GM19043 (cell line): ENCODE results near the gene ATR.

Experiments
- ATAC-seq: cut with Tn5 transposase; IDR thresholded peaks from one replicate; pipeline ENCODE4 v1.9.1; 2021; ENCODE audit warnings: low read depth; ENCODE audit not compliant: unreplicated experiment

ATR gene

DNA sequence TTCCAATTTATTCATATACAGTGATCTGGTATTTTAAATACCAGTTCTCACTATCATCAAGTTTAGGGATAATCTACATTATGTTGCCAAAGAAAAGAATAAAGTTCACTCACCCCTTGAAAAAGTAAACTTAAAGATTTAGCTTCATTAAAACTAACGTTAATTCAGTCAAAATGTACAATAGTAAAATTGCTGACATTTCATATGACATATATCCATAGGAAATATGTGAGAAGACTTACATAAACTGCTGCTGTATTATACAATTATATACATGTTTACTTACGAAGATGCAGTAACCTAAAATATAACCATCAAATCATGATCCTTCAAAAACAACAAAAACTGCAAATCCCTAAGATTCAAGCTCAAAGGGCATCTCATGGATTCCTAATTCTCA lies 44.0 kb downstream of the ATR start:
- no peak for ATAC-seq

DNA sequence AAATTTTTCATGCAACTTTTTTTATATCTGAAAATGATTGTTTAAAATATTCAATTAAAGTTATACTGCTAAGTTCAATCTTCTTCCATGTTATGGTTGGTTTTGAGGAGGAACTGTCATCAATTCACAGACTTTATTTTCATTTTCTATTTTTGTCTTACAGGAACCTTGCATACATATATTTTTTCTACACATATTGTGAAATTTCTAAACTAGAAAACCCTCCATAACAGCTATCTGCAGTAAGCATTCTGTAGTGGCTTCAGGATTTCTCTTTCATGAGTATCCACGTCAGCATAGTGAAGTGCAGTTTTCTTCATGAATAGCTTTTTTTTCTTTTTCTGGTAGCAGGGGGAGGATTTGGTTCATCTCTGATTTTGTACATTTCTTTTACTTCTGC lies 48.2 kb downstream of the ATR start:
- no peak for ATAC-seq

DNA sequence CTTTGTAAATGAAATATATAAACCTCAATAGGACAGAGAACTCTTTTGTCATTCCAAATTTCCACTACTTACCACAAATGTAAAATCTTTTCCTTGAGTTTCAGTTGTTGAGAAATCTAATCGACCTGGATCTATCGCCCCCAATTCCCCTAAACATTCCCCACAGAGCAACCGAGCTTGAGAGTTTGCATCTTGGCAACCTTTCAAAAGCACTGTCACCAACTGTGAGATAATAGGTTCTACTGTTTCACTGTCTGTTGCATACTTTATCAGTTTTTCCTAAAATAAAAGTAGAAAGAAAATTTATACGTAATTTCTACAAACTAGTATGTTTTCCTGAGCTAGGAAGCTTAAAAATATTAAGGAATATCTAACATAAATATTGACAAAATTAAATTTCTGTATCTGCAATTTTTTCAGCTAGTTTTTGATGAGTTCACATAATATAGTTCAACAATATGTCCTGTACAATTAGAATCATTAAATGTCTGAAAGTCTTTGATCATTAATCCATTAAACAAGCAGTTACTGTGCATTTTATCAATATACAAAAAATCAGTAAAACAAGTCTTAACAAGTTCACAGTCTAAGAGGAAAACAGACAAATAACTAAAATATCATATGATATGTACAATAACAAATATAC lies 54.5 kb downstream of the ATR start:
- ATAC-seq: no peak

DNA sequence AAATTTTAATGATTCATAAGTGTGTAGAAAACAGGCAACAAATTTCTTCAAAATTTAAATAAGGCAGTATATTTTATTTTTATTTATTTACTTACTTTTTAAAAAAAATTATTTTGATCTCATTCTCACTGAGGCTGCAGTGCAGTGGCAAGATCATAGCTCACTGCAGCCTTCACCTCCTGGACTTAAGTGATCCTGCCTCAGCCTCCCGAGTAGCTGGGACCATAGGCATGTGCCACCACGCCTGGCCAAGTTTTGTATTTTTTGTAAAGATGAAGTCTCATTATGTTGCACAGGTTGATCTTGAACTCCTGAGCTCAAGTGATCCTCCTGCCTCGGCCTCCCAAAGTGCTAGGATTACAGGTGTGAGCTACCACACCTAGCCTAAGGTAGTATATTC lies 69.5 kb downstream of the ATR start:
- ATAC-seq: peak; percentile 42

DNA sequence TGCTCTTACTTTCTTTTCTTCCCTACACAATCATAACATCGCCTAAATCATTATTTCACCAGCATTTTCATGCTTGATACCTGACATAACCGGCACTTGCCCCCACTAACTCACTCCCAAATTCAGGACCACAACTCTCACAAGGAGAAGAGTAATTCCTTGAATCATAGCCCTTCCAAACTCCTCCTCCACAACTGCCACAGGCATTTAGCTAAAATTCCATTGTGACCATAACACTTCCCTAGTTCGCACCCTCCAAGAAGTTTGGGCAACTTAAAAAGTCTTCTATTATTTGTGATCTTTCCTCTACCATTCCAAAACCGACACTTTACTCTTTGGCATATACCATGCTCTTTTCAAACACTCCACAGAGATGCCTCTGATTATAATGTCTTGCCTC lies 71.3 kb downstream of the ATR start:
- no peak for ATAC-seq

DNA sequence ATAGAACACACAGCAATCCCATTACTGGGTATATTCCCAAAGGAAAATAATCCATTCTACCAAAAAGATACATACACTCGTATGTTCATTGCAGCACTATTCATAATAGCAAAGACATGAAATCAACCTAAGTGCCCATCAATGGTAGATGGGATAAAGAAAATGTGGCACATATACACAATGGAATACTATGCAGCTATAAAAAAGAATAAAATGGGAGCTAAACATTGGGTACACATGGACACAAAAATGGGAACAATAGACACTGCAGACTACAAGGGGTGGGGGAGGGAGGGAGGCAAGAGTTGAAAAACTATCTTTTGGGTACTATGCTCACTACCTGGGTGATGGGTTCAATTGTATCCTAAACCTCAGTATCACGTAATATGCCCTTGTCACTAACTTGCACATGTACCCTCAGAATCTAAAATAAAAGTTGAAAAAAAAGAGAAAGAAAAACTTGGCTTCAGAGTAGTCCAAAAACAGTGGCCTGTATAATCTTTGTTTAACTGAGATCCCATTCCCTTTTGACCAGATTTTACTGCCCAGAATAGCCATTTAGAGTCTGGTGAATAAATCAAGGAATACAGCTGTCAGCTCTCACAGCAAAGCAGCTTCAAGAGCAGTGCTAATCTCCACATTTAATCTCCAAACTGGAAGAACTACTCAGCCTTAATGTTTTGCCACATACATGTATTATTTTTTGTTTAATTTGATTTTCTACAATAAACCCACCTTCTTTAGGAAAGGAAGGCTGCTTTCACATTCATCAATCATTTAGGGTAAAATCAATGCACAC lies 76.1 kb downstream of the ATR start:
- no peak for ATAC-seq

DNA sequence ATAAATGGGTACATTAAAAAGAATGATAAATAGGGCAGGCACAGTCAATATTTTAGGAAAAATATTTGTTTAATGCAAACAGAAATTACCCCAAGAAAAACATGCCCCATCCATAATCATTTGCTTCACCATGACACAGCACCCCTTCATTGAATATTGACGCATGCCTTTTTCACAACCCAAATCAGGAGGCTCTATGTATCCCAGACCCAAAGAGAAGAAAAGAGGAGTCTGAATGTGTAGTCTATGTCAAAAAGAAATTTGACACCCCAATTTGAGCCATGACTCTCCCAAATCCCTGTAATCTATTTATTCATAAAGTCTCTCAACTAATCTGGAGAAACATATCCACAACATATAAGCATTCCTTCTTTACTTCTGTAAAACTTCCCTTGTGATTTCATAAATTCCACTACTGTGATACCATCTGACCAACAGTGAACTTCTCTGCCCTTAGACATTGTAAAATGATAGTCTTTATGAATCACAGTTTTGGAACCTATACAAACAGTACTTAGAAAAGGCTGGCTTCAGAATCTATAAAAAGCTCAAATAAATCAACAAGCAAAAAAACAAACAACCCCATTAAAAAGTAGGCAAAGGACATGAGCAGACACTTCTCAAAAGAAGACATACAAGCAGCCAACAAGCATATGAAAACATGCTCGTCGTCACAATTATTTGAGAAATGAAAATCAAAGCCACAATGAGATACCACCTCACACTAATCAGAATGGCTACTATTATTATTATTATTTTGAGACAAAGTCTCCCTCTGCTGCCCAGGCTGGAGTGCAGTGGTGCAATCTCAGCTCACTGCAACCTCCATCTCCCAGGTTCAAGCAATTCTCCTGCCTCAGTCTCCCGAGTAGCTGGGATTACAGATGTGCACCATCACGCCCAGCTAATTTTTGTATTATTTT lies 77.3 kb downstream of the ATR start:
- ATAC-seq: no peak

DNA sequence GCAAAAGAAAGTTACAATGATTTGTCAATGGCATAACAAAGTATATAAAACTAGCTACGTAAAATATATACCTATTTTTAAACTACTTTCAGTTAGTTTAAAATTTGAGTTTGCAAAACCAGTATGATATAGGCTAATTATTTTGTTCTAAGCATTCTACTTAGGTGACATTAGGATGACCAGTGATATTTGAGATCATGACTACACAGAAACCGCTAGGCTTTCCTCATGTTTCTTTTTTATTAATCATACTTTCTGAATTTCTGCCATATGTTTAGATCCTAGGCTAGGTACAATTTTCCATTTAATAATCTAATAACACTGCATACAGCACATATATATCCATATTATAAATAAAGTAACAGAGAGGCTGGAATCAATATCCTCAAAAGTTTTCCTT lies 78.3 kb downstream of the ATR start:
- ATAC-seq: no peak

DNA sequence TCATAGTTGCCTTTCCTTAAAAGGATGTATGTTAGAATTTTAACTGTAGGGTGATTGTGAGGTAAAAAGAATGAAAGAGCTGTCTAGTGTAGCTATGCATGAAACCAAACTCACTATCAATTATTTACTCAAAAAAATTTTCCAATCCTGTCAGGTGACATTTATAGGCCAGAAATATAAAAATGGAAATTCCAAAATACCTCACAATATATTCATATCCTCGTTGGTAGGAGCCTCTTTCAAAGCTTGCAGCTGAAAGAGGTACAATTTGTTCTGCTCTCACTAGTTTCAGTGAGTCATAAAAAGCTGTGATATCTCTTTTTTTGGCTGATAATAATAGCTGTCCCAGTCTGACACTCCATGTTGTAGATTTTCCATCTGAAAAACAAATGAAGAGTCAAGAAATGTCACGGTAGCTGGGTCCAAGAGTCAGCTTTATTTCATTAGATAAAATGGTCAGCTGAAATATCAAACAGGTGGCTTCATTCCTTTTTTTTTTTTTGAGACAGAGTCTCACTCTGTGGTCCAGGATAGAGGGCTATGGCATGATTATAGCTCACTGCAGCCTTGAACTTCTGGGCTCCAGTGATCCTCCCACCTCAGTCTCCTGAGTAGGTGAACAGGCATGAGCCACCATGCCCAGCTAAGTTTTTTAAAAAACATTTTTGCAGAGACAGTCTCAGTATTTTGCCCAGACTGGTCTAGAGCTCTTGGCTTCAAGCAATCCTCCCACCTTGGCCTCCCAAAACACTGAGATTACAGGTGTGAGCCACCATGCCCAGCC lies 79.9 kb downstream of the ATR start:
- no peak for ATAC-seq

DNA sequence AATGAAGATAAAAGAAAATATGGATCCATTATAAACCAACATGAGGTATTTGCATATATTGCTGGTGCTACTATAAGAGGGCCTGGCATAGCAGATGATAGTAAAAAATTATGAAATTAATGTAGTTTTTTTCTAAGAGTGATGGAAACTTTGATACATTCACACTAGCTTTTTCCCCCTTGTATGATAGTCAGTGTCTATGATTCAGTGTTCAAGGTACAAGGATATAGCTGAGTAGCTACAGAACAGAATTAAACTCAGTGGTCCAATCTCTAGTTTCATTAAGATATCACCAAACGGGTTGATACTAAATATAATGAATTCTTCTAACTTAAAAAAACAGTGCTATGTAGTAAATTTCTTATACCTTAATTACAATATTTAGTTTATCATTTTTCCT lies 80.8 kb downstream of the ATR start:
- no peak for ATAC-seq

DNA sequence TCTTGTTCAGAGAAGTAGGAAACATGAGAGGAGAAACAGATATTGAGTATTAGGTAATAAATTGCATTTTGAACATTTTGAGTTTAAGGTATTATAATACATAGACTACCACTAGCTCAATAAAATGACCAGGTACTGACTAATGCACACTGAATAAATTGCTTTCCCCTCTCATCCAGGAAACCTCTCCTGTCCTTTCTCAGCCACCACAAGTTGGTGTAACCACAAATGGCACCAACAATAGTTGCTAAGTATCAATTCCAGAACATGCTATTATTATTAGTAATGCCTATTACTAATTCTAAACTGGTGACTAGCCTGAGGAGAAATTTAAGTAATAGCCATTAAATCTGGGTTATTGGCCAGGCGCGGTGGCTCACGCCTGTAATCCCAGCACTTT lies 83.4 kb downstream of the ATR start:
- ATAC-seq: no peak

DNA sequence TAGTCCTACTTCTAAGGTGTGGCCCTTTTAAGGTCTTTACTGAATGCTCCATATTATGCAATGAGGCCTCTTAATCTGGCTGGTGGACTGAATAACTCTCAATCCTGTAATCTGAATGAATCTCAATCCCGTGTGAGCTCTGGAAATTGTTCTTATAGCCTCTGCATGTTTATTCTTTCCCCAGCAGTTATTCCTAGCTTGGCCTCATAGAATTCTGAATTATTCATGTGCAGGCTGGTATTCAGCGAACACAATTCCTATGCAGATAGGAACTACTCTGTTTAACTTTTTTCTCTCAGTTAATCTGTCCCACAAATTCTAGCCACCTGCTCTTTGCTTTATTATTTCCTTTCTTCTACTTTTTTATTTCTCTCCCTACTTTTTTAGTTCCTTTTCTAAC lies 86.3 kb downstream of the ATR start:
- no peak for ATAC-seq

DNA sequence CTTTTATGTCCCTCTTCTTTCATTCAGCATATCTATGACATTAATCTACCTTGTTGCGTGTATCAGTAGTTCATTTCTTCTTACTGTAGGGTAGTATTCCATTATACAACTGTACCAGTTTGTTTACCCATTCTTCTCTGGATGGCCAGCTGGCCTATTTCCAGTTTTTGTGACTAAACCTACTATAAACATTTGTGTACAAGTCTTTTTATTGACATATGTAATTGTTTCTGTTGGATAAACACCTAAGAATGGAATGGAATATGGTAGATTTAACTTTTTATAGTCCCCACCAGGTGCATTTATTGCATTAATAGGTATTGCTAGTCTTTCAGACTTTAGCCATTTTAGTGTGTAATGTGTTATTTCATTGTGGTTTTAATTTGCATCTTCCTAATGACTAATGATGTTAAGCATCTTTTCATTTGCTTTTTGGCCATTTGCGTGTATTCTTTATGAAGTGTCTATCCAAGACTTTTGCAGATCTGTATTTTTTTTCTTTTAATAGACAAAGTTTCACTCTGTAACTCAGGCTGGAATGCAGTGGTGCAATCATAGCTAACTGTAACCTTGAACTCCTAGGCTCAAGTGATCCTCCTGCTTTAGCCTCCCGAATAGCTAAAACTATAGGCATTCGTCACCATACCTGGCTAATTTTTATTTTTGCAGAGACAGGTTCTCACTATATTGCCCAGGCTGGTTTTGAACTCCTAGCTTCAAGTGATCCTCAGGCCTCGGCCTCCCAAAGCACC lies 88.8 kb downstream of the ATR start:
- ATAC-seq: no peak

DNA sequence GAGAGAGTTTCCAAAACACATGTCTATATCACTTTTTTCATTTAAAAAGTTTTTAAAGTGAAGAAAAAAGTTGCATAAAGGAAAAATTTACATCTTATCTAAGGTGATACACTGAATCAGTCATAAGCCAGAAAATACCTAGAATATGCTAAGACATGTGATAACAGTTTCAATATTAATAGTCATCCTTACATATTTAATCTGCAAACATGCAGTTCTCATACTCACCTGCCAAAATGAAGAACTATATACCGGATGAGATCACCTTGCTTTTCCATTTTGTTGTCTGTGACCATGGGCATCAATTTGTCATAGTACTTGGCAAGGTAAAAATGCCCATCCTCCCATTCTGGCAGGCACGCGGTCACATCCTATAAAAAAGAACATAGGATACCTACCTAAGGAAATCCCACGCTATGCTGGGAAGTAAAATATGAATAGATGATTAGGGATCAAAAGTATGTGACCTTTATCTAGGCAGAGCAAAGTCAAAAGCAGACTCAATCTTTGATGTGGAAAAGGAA lies 93.6 kb downstream of the ATR start:
- ATAC-seq: no peak

DNA sequence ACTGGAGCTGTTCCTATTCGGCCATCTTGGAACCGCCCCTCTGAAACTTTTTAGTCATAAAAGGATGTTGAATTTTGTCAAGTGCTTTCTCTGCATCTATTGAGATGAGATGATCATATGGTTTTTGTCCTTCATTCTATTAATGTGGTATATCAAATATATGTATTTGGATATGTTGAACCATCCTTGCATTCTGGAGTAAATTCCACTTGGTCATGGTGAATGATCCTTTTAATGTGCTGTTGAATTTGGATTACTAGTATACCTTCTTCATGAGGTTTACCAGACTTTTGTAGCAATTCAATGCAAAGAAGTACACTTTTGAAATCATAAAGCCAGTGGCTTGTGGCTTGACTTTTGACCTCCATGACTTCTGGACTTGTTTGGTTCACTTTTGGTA lies 97.3 kb downstream of the ATR start:
- no peak for ATAC-seq

DNA sequence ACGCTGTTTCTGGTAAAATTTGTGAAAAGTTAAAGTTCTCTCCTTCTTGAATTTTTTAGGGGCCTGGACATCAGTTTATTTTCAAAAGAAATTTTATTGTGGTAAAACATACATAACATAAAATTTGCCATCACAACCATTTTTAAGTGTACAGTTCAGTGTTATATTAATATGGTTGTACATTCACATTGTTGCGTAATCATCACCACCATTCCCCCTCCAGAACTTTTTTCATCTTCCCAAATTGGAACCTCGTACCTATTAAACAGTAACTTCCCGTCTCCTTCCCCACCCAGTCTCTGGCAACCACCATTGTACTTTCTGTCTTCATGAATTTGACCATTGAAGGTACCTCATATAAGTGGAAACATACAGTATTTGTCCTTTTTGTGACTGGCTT lies 107.7 kb downstream of the ATR start:
- ATAC-seq: no peak

DNA sequence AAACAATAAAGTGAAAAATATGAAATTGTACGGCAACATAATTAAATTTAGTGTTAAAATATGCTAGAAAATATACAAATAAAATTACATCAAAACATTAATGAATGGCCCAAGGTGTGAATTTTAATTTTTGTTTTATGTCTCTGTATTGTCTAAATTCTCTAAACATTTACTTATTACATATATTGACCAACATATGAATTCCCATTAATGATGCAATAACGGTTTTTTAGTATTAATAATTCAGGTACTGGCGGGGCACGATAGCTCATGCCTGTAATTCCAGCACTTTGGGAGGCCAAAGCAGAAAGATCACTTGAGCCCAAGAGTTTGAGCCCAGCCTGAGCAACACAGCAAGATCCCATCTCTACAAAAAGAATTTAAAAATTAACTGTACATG lies 110.1 kb downstream of the ATR start:
- ATAC-seq: no peak

DNA sequence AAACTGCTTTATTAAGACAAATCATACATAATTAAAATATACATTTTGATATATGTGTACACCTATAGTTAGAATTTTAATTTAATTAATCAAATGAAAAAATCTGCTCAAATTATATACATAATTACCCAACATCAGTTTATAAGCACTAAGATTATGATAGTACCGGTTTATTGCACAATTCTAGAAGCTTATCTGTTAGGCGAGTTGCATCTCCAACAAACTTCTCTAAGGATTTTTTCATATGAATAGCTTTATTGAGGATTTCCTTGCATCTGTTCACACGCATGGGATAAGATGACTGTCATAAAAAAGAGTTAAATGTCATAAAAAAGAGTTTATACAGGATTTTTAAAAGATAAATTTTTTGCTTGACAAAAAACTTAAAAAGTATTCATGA lies 110.8 kb downstream of the ATR start:
- no peak for ATAC-seq

DNA sequence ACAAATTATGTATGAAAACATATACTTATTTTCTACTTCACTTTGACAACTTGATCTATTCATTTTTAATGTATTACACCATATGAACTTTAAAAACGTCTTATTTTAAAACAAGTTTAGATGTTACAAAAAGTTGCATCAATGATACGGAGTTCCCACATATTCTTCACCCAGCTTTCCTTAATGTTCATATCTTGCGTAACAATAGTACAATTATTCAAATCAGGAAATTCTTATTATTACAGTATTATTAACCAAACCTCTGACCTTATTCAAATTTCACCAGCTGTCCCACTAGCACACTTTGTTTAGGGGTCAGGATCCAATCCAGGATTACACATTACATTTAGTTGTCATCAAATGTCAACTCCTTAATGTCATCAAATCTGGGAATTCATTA lies 117.8 kb downstream of the ATR start:
- no peak for ATAC-seq

DNA sequence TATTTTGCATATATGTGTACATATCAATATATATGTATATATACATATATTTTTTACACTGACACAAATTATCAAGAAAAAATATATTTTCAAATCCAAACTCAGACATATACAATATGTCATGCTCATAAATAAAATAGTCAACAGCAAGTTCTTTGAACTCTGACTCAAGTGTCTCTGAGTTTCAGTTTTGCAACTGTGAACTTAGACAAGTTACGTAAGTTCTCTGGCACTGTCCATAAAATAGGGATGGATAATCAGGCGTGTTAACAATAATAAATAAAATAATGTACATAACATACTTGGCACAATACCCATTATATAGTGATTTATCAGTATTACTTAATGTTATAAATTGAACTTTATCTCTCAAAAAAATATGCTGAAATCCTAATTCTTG lies 118.6 kb downstream of the ATR start:
- no peak for ATAC-seq
